ENCODE data around the gene DMC1.

- TF ChIP-seq CTCF (conservative IDR thresholded peaks at IDR 0.05; ENCODE audit: low read depth in 2 of 2), result no peak
- TF ChIP-seq EZH2 (IDR thresholded peaks at IDR 0.05; ENCODE audit: low read depth, unreplicated experiment), result no peak
- no peak for TF ChIP-seq EZH2phosphoT487 (IDR thresholded peaks at IDR 0.05; ENCODE audit: unreplicated experiment)
- TF ChIP-seq POLR2AphosphoS5 (IDR thresholded peaks at IDR 0.05; ENCODE audit: low read depth), result no peak
- no peak for TF ChIP-seq JUNB (IDR thresholded peaks at IDR 0.05; ENCODE audit: unreplicated experiment)
- no peak for TF ChIP-seq REST (IDR thresholded peaks at IDR 0.05; ENCODE audit: unreplicated experiment)
Observed at GRCh38 chr22:38519453-38520250, 50.3 kb downstream of the DMC1 start.
